GM12878 (cell line): ENCODE measurements around the gene GLB1L. TPM values are rescaled to one million over a fixed set of nuclear protein-coding genes. Genes with fewer than 3 reads are reported as not detected.

Experiments used
- CBFB ChIP-seq: IDR thresholded peaks from 2 replicates; pipeline ENCODE4 v1.6.1; 2016; ENCODE audit warnings: antibody characterized with exemption, low read depth
- CBX3 ChIP-seq: fragments of 200-600 bp; sonication (generic); IDR thresholded peaks from 2 replicates; pipeline ENCODE4 v1.6.1; 2016; ENCODE audit warnings: low read depth, borderline replicate concordance
- CHD2 ChIP-seq: IDR thresholded peaks from 2 replicates; pipeline ENCODE4 v1.6.1; 2011; ENCODE audit warnings: low read depth, low read length, improper control_type of control experiment, borderline replicate concordance
- CHD4 ChIP-seq: fragments of 200-600 bp; sonication (generic); IDR thresholded peaks from 2 replicates; pipeline ENCODE4 v1.6.1; 2016; ENCODE audit warnings: mild to moderate bottlenecking
- FOXK2 ChIP-seq: fragments of 450-650 bp; IDR thresholded peaks from 2 replicates; pipeline ENCODE4 v1.6.1; 2017; ENCODE audit warnings: mild to moderate bottlenecking, moderate library complexity
- FOXM1 ChIP-seq: IDR thresholded peaks from 2 replicates; pipeline ENCODE4 v1.6.1; 2012; ENCODE audit warnings: low read depth, mild to moderate bottlenecking, inconsistent platforms, low read length, moderate library complexity
- HDAC6 ChIP-seq: fragments of 200-600 bp; sonication (generic); IDR thresholded peaks from one replicate; pipeline ENCODE4 v1.8.0; 2017; ENCODE audit warnings: antibody characterized with exemption; ENCODE audit not compliant: unreplicated experiment
- IKZF2 ChIP-seq, 2 experiments: fragments of 450-650 bp; IDR thresholded peaks; 2 replicates each; pipeline ENCODE4 v1.6.1; 2017; ENCODE audit warnings: mild to moderate bottlenecking in 2 of 2, moderate library complexity in 2 of 2
- IRF4 ChIP-seq: IDR thresholded peaks from 2 replicates; pipeline ENCODE4 v1.6.1; 2011; ENCODE audit warnings: low read depth, low read length
- NBN ChIP-seq: fragments of 450-650 bp; IDR thresholded peaks from 2 replicates; pipeline ENCODE4 v1.6.1; 2016
- NRF1 ChIP-seq: conservative IDR thresholded peaks from 2 replicates; pipeline ENCODE4 v1.6.1; 2011; ENCODE audit warnings: mild to moderate bottlenecking, low read depth, low read length, improper control_type of control experiment
- PAX5 ChIP-seq: IDR thresholded peaks from 2 replicates; pipeline ENCODE4 v1.6.1; 2011; ENCODE audit warnings: low read depth, low read length, borderline replicate concordance
- SIX5 ChIP-seq: IDR thresholded peaks from 2 replicates; pipeline ENCODE4 v1.6.1; 2011; ENCODE audit warnings: mild to moderate bottlenecking, low read depth, low read length, moderate library complexity; ENCODE audit not compliant: severe bottlenecking
- SMARCA5 ChIP-seq: fragments of 450-650 bp; IDR thresholded peaks from 2 replicates; pipeline ENCODE4 v1.6.1; 2017; ENCODE audit warnings: mild to moderate bottlenecking
- SREBF1 ChIP-seq: IDR thresholded peaks from 2 replicates; pipeline ENCODE4 v1.6.1; 2012; ENCODE audit warnings: mild to moderate bottlenecking, low read length
- ZNF24 ChIP-seq: fragments of 450-650 bp; IDR thresholded peaks from 2 replicates; pipeline ENCODE4 v1.6.1; 2017; ENCODE audit warnings: antibody characterized with exemption, mild to moderate bottlenecking
- ZNF384 ChIP-seq: IDR thresholded peaks from 2 replicates; pipeline ENCODE4 v1.6.1; 2012; ENCODE audit warnings: low read depth, mild to moderate bottlenecking, low read length, improper control_type of control experiment, borderline replicate concordance
- polyA plus RNA-seq, 11 experiments: library from polyadenylated mRNA; depleted of rRNA in 4 of 11; unstranded in 6 of 11; stranded (reverse) in 5 of 11; fragments of >200 nt; fragmentation: Nextera tagmentation in 4 of 11; fragmentation: Illumina TruSeq in 1 of 11; extraction: Ambion mirVana in 4 of 11; extraction: Trizol in 1 of 11; gene quantifications; 1 replicate in 1 of 11; 2 replicates in 10 of 11; pipeline versions ENCODE4 v1.2.1 to v1.2.3, GENCODE V29; 2011 to 2016; ENCODE audit warnings: inconsistent platforms in 2 of 11, missing spikeins in 2 of 11, low read depth in 1 of 11
- total RNA-seq, 4 experiments: library from RNA; depleted of rRNA in 3 of 4; stranded (reverse); fragments of >200 nt in 3 of 4; fragmentation: Illumina TruSeq in 1 of 4; extraction: Trizol in 1 of 4; gene quantifications; 2 replicates each; pipeline versions ENCODE4 v1.2.1 to v1.2.3, GENCODE V29; 2013 to 2021
- TF ChIP-seq, protein P1 (sequence below): IDR thresholded peaks from 2 replicates; pipeline ENCODE4 v1.6.1; 2012; ENCODE audit warnings: low read depth, low read length, improper control_type of control experiment
- TF ChIP-seq, protein P2 (sequence below): fragments of 450-650 bp; IDR thresholded peaks from 2 replicates; pipeline ENCODE4 v1.6.1; 2017; ENCODE audit warnings: borderline replicate concordance
- TF ChIP-seq, protein P3 (sequence below): IDR thresholded peaks from 2 replicates; pipeline ENCODE4 v1.6.1; 2011; ENCODE audit warnings: mild to moderate bottlenecking, low read depth, low read length, moderate library complexity; ENCODE audit not compliant: insufficient replicate concordance

GLB1L gene
- total and polyA plus RNA-seq, 10 of the 15 experiments (the other 5 are each of a cell fraction or from before 2014, with no cell fraction given), result 0.29 to 4.6 (median 2.7) TPM

- TF ChIP-seq HDAC6 (no peak), SREBF1 (no peak), FOXM1 (peak; percentile 66), CHD4 (no peak), IKZF2 (IDR thresholded peaks at IDR 0.05) (peak in 1 of 2 experiments; percentile 61), SIX5 (no peak), NBN (peak; percentile 95), NRF1 (no peak), SMARCA5 (peak; percentile 50), ZNF24 (no peak), IRF4 (no peak), FOXK2 (peak; percentile 85), CHD2 (no peak), PAX5 (no peak), CBFB (no peak; the same call in 1 of the 2 replicates), CBX3 (no peak), ZNF384 (no peak)
- TF ChIP-seq, protein P1, sequence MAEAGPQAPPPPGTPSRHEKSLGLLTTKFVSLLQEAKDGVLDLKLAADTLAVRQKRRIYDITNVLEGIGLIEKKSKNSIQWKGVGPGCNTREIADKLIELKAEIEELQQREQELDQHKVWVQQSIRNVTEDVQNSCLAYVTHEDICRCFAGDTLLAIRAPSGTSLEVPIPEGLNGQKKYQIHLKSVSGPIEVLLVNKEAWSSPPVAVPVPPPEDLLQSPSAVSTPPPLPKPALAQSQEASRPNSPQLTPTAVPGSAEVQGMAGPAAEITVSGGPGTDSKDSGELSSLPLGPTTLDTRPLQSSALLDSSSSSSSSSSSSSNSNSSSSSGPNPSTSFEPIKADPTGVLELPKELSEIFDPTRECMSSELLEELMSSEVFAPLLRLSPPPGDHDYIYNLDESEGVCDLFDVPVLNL, result no peak
- TF ChIP-seq, protein P2, sequence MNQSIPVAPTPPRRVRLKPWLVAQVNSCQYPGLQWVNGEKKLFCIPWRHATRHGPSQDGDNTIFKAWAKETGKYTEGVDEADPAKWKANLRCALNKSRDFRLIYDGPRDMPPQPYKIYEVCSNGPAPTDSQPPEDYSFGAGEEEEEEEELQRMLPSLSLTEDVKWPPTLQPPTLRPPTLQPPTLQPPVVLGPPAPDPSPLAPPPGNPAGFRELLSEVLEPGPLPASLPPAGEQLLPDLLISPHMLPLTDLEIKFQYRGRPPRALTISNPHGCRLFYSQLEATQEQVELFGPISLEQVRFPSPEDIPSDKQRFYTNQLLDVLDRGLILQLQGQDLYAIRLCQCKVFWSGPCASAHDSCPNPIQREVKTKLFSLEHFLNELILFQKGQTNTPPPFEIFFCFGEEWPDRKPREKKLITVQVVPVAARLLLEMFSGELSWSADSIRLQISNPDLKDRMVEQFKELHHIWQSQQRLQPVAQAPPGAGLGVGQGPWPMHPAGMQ, result no peak
- TF ChIP-seq, protein P3, sequence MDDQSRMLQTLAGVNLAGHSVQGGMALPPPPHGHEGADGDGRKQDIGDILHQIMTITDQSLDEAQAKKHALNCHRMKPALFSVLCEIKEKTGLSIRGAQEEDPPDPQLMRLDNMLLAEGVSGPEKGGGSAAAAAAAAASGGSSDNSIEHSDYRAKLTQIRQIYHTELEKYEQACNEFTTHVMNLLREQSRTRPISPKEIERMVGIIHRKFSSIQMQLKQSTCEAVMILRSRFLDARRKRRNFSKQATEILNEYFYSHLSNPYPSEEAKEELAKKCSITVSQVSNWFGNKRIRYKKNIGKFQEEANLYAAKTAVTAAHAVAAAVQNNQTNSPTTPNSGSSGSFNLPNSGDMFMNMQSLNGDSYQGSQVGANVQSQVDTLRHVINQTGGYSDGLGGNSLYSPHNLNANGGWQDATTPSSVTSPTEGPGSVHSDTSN, result peak; percentile 59
- TF ChIP-seq, all 136 proteins: peak for 16
Measured at GRCh38 chr2:219278655-219279150, 33.5 kb upstream of the GLB1L start (continued).
